SK-N-SH (cell line): Measurements from ENCODE around the gene CYFIP1. TPM values are rescaled to one million over a fixed set of nuclear protein-coding genes. Genes with fewer than 3 reads are reported as not detected.

Source experiments
- CTCF ChIA-PET: fragments of 300-600, 350-600 bp; formaldehyde crosslinking; extraction: SDS; loops from one replicate; lab custom pipeline; 2021; lab: Yijun Ruan, JAX
- POLR2A ChIA-PET: fragments of 350-600 bp; sonication (Branson Sonifier 250); formaldehyde crosslinking; extraction: SDS; loops from one replicate; lab custom pipeline; 2020; ENCODE audit warnings: antibody characterized with exemption, inconsistent platforms; lab: Yijun Ruan, JAX
- DNase-seq: peaks from one replicate; pipeline ENCODE4 v3.0.0; 2012
- H2AFZ ChIP-seq: fragments of 200-600 bp; sonication (generic); 2 replicates; pipeline ENCODE4 v1.8.1; 2016; ENCODE audit warnings: antibody characterized with exemption, mild to moderate bottlenecking, low read depth
- H3F3A ChIP-seq: fragments of 200-600 bp; sonication (generic); replicated peaks from 2 replicates; pipeline ENCODE3; 2016; ENCODE audit warnings: antibody characterized with exemption, mild to moderate bottlenecking; ENCODE audit not compliant: insufficient read depth
- H3K27ac ChIP-seq, 2 experiments: fragments of 200-500 bp in 1 of 2; fragments of 200-600 bp in 1 of 2; sonication (Bioruptor generic) in 1 of 2; sonication (generic), shearing (Covaris generic) in 1 of 2; 2 replicates each; pipeline versions ENCODE4 v1.5.1 to v1.6.1; 2014 to 2016; ENCODE audit warnings: low read depth in 2 of 2, inconsistent platforms in 1 of 2, low read length in 1 of 2, mild to moderate bottlenecking in 1 of 2, mixed read lengths in 1 of 2
- H3K27me3 ChIP-seq: fragments of 200-600 bp; sonication (generic), shearing (Covaris generic); 2 replicates; pipeline ENCODE4 v1.6.1; 2016; ENCODE audit warnings: mixed run types; ENCODE audit not compliant: insufficient read depth
- H3K36me3 ChIP-seq, 2 experiments: fragments of 200-500 bp in 1 of 2; fragments of 200-600 bp in 1 of 2; sonication (Bioruptor generic) in 1 of 2; sonication (generic) in 1 of 2; replicated peaks in 1 of 2; 2 replicates each; pipeline versions ENCODE3 to v1.5.1; 2014 to 2016; ENCODE audit warnings: low read length in 1 of 2, mild to moderate bottlenecking in 1 of 2; ENCODE audit not compliant: insufficient read depth in 2 of 2, control insufficient read depth in 1 of 2
- H3K4me1 ChIP-seq, 2 experiments: fragments of 200-500 bp in 1 of 2; fragments of 200-600 bp in 1 of 2; sonication (Bioruptor generic) in 1 of 2; sonication (generic), shearing (Covaris generic) in 1 of 2; 2 replicates each; pipeline versions ENCODE4 v1.5.1 to v1.6.1; 2014 to 2016; ENCODE audit warnings: low read depth in 1 of 2, low read length in 1 of 2, mixed run types in 1 of 2; ENCODE audit not compliant: insufficient read depth in 2 of 2, control insufficient read depth in 1 of 2
- H3K4me2 ChIP-seq: fragments of 200-600 bp; sonication (generic), shearing (Covaris generic); 2 replicates; pipeline ENCODE4 v1.6.1; 2017; ENCODE audit warnings: mixed run types
- H3K4me3 ChIP-seq, 2 experiments: fragments of 200-500 bp in 1 of 2; fragments of 200-600 bp in 1 of 2; sonication (Bioruptor generic) in 1 of 2; sonication (generic), shearing (Covaris generic) in 1 of 2; 2 replicates each; pipeline versions ENCODE4 v1.5.1 to v1.8.1; 2014 to 2016; ENCODE audit warnings: low read depth in 2 of 2, inconsistent platforms in 1 of 2, low read length in 1 of 2, mild to moderate bottlenecking in 1 of 2, mixed read lengths in 1 of 2, moderate library complexity in 1 of 2
- H3K79me2 ChIP-seq: fragments of 200-600 bp; sonication (generic); 2 replicates; pipeline ENCODE4 v1.8.1; 2017; ENCODE audit warnings: mild to moderate bottlenecking; ENCODE audit not compliant: insufficient read depth
- H3K9ac ChIP-seq: fragments of 200-600 bp; sonication (generic); 2 replicates; pipeline ENCODE4 v1.6.1; 2017; ENCODE audit warnings: mixed run types
- H3K9me2 ChIP-seq: fragments of 200-600 bp; sonication (generic); 2 replicates; pipeline ENCODE4 v1.6.1; 2017; ENCODE audit warnings: mixed run types
- H3K9me3 ChIP-seq: fragments of 200-600 bp; sonication (generic); 2 replicates; pipeline ENCODE4 v1.6.1; 2017; ENCODE audit warnings: mixed run types, mild to moderate bottlenecking, moderate library complexity
- H4K20me1 ChIP-seq: fragments of 200-600 bp; sonication (generic); 2 replicates; pipeline ENCODE4 v1.6.1; 2017; ENCODE audit warnings: mild to moderate bottlenecking, mixed run types; ENCODE audit not compliant: insufficient read depth
- CTCF ChIP-seq: fragments of 200-600 bp; sonication (generic); IDR thresholded peaks from 2 replicates; pipeline ENCODE4 v1.6.1; 2017; ENCODE audit warnings: antibody characterized with exemption, mild to moderate bottlenecking, moderate library complexity
- FOSL2 ChIP-seq: IDR thresholded peaks from 2 replicates; pipeline ENCODE4 v1.4.0; 2012; ENCODE audit warnings: low read depth, mild to moderate bottlenecking, moderate library complexity, borderline replicate concordance
- JUND ChIP-seq: IDR thresholded peaks from 2 replicates; pipeline ENCODE4 v1.4.0; 2012
- MEF2A ChIP-seq: IDR thresholded peaks from 2 replicates; pipeline ENCODE4 v1.4.0; 2012; ENCODE audit warnings: low read depth, borderline replicate concordance
- MXI1 ChIP-seq: IDR thresholded peaks from 2 replicates; pipeline ENCODE4 v1.6.1; 2012; ENCODE audit warnings: mild to moderate bottlenecking, low read depth, low read length, improper control_type of control experiment
- NFIC ChIP-seq: IDR thresholded peaks from 2 replicates; pipeline ENCODE4 v1.4.0; 2012; ENCODE audit warnings: borderline replicate concordance
- NRF1 ChIP-seq: IDR thresholded peaks from 2 replicates; pipeline ENCODE4 v1.6.1; 2012; ENCODE audit warnings: low read depth, mild to moderate bottlenecking, low read length
- POLR2AphosphoS5 ChIP-seq: IDR thresholded peaks from 2 replicates; pipeline ENCODE4 v1.6.1; 2012; ENCODE audit warnings: low read depth, low read length
- REST ChIP-seq: IDR thresholded peaks from 2 replicates; pipeline ENCODE4 v1.6.1; 2012; ENCODE audit warnings: mild to moderate bottlenecking, low read depth, low read length, moderate library complexity
- TAF1 ChIP-seq: IDR thresholded peaks from 2 replicates; pipeline ENCODE4 v1.6.1; 2012; ENCODE audit warnings: low read depth, mild to moderate bottlenecking, low read length, moderate library complexity, borderline replicate concordance
- TCF12 ChIP-seq: IDR thresholded peaks from 2 replicates; pipeline ENCODE4 v1.4.0; 2012
- USF1 ChIP-seq: IDR thresholded peaks from 2 replicates; pipeline ENCODE4 v1.4.0; 2012; ENCODE audit warnings: low read depth, borderline replicate concordance
- WGBS: methylation state at CpG from one replicate; pipeline ENCODE4 v1.1.6; 2017; ENCODE audit warnings: low lambda C conversion rate; 5-methylcytosine and 5-hydroxymethylcytosine counted together
- polyA plus RNA-seq, 3 experiments: library from polyadenylated mRNA; depleted of rRNA; stranded (reverse); fragments of >200 nt; gene quantifications; 2 replicates each; pipeline ENCODE4 v1.2.3, GENCODE V29; 2012
- TF ChIP-seq, protein P1 (sequence below): fragments of 150-350 bp; IDR thresholded peaks from 2 replicates; pipeline ENCODE4 v1.6.1; 2017; ENCODE audit warnings: antibody characterized with exemption, low read length, low read depth, borderline replicate concordance
- TF ChIP-seq, protein P2 (sequence below): IDR thresholded peaks from 2 replicates; pipeline ENCODE4 v1.4.0; 2012; ENCODE audit warnings: low read depth, borderline replicate concordance

Gene CYFIP1
- polyA plus RNA-seq, 1 of the 3 experiments (the other 2 are of a cell fraction) = 53.4 TPM

DNA sequence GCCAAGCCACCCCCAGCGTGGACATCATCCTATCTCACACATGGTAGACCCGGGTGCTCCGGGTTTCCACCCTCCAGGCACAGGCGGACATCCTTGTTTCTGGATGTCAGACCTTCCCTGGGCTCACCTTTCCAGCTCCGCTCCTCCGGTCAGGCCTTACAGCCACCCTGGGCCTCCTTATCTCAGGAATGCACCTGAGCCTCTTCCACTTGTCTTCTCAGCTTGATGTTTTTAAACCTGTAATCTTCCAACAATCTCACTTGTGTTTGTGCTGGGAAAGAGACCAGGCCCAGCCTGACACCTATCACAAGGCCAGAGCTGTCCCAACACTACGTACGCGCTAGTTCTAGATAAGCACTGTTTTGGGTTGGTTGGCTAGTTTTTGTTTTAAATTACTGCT, 87.8 kb downstream of the CYFIP1 start:
- no peaks in the 10 kb centered on the region for H3K79me2 ChIP-seq
- peaks cover 7% of the 10 kb centered on the region for H4K20me1 ChIP-seq
- POLR2A ChIA-PET = no interaction called here
- no peaks in the 10 kb centered on the region for H3K27me3 ChIP-seq
- H2AFZ ChIP-seq = no peak overlapping the region
- DNase-seq = no peak
- no peak for TF ChIP-seq POLR2AphosphoS5
- TF ChIP-seq CTCF = no peak
- TF ChIP-seq FOSL2 = no peak
- no peak for TF ChIP-seq JUND
- TF ChIP-seq MEF2A = no peak
- TF ChIP-seq USF1 = no peak
- H3K36me3 ChIP-seq = peaks cover 5 to 31% of the 10 kb centered on the region in 2 experiments
- no peak overlapping the region for H3K4me3 ChIP-seq
- peaks cover 0 to 6% of the 10 kb centered on the region in 2 experiments; a peak in 1 of 4 replicates for H3K4me1 ChIP-seq
- H3K9ac ChIP-seq = no peak overlapping the region
- no peak overlapping the region for H3K4me2 ChIP-seq
- H3K27ac ChIP-seq = no peak overlapping the region
- no peaks in the 10 kb centered on the region for H3K9me3 ChIP-seq
- CTCF ChIA-PET = interaction anchor here (1.3 kb wide), 1 partner anchor 16 kb away, joined by 3 read pairs; no protein-coding TSS in a partner anchor
- 79% methylated on average over 9 of the region's 9 CpGs for WGBS
- no peaks in the 10 kb centered on the region for H3K9me2 ChIP-seq
- H3F3A ChIP-seq = peaks cover 23% of the 10 kb centered on the region

DNA sequence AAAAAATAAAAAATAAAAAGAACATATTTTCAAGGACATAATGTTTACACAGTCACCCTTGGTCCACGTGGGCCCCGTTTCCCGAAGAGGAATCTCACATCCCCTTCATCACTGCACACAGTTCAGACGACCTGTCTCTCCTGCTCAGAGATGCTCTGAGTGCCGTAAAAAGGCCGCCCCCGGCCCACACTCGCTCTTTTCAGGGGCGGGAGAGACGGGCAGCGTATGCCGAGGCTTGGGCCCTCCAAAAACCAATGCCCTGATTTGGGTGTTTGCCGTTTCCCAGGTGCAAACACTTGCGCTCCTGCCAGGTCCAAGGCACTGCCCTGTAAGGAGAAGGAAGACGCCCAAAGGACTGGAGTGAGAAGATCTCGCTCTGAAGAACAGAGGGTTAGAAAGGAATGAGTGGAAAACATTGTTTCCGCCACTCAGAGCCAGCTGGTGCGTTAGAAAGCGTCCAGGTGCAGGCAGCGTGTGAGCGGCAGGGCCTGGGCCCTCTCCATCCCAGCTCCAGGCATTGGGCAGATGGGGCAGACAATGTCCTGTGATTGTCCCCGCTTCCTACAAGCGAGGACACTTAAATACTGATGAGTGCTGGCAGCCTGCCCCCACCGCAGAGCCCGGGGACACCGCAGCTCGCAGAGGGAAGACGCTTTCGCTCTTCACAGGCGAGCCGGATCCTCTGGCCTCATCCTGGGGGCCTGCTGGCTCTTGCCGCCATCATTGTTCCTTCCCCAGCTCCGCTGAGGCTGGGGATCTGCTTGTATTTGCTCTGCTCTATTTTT, 88.5 kb downstream of the CYFIP1 start:
- no peak overlapping the region for H3K4me3 ChIP-seq
- H4K20me1 ChIP-seq = peaks cover 12% of the 10 kb centered on the region
- peaks cover 23% of the 10 kb centered on the region for H3F3A ChIP-seq
- no peaks in the 10 kb centered on the region for H3K79me2 ChIP-seq
- no peaks in the 10 kb centered on the region for H3K27me3 ChIP-seq
- peaks cover 8 to 34% of the 10 kb centered on the region in 2 experiments for H3K36me3 ChIP-seq
- no peak overlapping the region for H3K27ac ChIP-seq
- no peak overlapping the region for H3K4me2 ChIP-seq
- CTCF ChIA-PET = no interaction called here
- WGBS = 89% methylated on average over 31 of the region's 33 CpGs
- no peak overlapping the region for H2AFZ ChIP-seq
- peaks cover 0 to 8% of the 10 kb centered on the region in 2 experiments; a peak in 1 of 4 replicates for H3K4me1 ChIP-seq
- DNase-seq = no peak
- H3K9me3 ChIP-seq = no peaks in the 10 kb centered on the region
- no peaks in the 10 kb centered on the region for H3K9me2 ChIP-seq
- POLR2A ChIA-PET = no interaction called here
- H3K9ac ChIP-seq = no peak overlapping the region
- TF ChIP-seq NRF1 = no peak
- TF ChIP-seq NFIC = no peak
- TF ChIP-seq, protein P1, sequence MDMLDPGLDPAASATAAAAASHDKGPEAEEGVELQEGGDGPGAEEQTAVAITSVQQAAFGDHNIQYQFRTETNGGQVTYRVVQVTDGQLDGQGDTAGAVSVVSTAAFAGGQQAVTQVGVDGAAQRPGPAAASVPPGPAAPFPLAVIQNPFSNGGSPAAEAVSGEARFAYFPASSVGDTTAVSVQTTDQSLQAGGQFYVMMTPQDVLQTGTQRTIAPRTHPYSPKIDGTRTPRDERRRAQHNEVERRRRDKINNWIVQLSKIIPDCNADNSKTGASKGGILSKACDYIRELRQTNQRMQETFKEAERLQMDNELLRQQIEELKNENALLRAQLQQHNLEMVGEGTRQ = no peak
- no peak for TF ChIP-seq USF1
- no peak for TF ChIP-seq FOSL2
- no peak for TF ChIP-seq TCF12
- TF ChIP-seq TAF1 = no peak
- TF ChIP-seq, protein P2, sequence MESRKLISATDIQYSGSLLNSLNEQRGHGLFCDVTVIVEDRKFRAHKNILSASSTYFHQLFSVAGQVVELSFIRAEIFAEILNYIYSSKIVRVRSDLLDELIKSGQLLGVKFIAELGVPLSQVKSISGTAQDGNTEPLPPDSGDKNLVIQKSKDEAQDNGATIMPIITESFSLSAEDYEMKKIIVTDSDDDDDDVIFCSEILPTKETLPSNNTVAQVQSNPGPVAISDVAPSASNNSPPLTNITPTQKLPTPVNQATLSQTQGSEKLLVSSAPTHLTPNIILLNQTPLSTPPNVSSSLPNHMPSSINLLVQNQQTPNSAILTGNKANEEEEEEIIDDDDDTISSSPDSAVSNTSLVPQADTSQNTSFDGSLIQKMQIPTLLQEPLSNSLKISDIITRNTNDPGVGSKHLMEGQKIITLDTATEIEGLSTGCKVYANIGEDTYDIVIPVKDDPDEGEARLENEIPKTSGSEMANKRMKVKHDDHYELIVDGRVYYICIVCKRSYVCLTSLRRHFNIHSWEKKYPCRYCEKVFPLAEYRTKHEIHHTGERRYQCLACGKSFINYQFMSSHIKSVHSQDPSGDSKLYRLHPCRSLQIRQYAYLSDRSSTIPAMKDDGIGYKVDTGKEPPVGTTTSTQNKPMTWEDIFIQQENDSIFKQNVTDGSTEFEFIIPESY = no peak
- no peak for TF ChIP-seq MEF2A
- TF ChIP-seq REST = no peak
- TF ChIP-seq MXI1 = no peak
- no peak for TF ChIP-seq JUND
